Measurements from ENCODE around the gene GEMIN7.
A peak's percentile ranks its signal among the peaks of the same experiment; 100 is the strongest.
"Not testable (repeated sequence)": the region's sequence is repeated elsewhere in the genome, so short reads cannot be mapped to it uniquely, and the experiment has no call there.

The GEMIN7 gene

DNA sequence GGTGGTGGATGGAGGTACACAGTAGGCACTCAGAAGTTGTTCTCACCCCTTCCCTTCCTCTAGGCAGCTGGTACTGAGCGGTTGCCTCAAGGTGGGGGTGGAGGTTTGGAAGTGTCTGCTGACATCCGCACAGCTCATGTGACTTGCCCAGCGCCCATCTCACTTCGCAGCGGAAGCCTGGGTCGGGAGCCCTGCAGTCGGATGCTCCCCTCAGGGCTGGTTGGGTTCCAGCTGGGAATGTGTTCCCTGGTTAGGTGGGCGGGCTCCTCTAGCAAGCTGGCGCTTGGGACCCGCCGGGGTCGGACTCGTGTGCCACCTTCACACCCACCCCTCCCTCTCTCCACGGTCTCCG, 24.1 kb downstream of the GEMIN7 start:
- DNase-seq = peak in 27 of 56 donors; percentile 4 to 67 (median 26)

DNA sequence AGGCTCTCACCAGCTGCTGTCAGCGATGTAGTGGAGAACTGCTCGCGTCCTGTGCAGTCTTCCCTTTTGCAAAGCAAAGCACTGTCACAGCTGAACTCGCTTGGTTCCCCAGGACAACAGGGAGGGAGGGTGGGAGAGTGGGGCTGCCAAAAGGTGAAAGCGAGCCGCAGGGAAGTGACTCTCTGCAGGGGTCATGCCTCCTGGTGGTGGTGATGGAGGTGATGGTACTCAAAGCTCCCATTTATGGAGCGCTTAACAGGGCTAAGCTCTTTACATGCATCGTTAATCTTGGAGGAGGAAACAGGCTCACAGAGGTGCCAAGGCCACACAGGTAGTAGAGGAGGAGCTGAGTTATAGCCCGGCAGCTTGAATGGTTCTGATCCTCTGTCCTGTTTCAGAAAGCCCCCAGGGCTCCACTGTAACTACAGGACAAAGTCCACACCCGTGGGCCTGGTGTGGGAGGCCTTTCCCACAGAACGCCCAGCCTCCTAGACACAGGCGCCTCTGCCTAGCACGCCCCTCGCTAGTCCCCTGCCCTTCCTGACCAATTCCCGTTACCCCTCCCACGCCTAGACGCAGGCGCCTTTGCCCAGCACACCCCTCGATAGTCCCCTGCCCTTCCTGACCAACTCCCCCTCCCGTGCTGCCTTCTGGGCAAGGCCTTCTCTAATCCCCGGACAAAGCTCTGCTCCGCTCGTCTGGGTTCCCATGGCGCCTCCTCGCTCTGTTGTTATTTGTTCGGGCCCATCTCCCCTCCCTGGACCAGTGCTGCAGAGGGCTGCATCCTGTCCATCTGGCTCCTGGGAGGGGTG, 24.7 kb downstream of the GEMIN7 start:
- peak in 3 of 56 donors; percentile 4 to 21 (median 18) for DNase-seq

DNA sequence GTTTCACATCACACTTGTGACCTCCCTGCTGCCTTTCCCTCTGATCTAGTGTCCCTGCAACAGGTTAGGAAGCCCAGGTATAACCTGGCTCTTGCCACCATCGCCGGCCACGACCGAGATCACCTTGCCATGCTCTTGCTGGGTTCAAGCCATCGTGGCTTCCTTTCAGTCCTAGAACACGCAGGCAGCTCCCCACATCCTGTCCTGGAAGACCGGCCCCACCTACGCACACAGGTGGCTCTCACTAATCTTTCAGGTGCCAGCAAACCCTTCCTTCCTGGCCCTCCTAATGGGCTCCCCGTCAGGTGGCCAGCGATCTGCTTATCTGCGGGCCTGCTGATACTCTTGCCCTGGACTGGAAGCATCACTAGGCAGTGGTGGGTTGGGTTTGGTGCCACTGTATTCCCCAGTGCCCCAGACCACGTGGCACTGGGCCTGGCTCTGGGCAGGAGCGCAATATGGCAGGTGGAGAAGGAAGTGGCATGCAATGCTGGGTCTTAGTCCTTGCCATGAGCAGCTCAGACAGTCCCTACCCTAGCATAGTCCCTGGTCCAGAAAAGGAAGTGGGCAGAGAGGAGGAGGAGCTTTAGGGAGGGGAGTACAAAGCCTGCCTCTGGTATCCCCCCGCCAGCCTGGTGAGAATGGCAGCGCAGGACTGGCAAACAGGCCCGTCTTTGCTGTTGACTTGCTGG, 25.7 kb downstream of the GEMIN7 start:
- DNase-seq = no peak

DNA sequence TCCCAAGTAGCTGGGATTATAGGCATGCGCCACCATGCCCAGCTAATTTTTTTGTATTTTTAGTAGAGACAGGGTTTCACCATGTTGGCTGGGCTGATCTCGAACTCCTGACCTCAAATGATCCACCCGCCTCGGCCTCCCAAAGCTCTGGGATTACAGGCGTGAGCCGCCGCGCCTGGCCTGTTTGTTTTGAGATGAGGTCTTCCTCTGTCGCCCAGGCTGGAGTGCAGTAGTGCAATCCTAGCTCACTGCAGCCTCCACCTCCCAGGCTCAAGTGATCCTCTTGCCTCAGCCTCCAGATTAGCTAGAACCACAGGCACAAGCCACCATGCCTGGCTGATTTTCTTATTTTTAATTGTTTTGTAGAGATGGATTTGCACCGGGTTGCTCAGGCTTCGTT, 27.3 kb downstream of the GEMIN7 start:
- not testable (repeated sequence) for DNase-seq

DNA sequence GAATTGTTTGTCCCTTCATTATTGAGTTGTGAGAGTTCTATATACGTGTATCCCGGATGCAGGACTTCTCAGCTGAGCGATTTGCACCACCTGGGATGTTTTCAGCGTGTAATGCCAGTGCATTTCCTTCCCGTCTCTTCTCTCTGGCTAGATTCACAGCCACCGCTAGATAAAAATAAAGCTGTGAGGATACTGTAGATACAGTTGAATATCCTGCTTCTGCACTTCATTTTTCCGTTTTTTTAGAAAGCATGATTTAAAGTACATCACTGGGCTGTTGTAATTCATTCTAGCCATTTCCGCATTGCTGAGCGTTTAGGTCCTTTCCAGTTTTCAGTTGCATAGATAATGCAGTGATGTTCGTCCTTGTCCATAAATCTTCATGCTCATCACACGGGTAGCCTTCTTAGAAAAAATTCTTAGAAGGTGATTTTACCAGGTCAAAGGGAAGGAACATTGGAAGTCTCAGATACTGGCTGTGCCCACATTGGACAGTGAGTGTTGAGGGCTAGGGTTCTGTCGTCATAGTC, 28.6 kb downstream of the GEMIN7 start:
- no peak for DNase-seq

DNA sequence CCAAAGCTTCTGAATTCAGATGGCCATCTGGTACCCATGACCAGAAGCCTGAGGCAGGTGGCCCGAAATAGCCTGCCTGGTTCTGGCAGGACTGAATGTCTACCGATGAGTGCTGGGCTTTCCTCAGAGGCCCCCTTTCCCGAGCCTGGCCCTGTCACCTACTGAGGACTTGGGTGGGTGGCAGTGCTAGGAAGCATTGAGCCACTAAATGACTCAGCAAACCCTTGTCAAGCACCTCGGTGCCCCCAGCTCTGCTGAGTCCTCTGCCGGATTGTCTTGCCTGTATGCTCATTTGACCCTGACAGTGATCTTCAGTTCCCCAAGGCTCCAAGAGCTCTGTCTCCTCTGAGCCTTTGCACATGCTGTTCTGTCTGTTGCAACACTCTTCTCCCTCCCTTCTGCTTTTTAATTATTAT, 31.8 kb downstream of the GEMIN7 start:
- no peak for DNase-seq

DNA sequence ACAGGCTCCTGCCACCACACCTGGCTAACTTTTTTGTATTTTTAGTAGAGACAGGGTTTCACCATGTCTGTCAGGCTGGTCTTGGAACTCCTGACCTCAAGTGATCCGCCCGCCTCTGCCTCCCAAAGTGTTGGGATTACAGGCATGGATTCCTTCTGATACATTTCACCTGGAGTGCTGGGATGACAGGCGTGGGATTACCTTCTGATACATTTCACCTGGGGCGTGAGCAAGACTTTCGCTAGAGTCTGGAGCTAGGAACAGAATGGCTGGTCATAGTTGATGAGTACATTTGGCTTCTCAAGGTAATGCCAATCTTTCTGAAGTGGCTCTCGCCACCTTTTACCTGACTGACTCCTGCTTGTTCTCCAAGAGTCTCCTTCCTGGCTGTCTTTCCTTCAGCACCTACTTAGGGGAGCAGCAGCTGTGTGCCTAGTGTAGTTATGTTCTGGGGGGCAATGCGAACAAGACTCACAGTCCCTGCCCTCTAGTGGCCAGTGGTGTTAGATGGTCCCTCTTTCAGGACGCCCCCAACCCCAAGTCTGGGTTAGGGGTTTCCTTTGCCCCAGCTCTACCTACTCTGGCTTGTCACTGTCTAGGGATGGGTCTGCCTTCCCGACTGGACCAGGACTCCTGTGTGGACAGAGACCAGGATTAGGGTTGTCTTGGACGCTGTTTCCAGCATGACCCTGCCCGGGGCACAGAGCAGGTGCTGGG, 33.2 kb downstream of the GEMIN7 start:
- DNase-seq = no peak

DNA sequence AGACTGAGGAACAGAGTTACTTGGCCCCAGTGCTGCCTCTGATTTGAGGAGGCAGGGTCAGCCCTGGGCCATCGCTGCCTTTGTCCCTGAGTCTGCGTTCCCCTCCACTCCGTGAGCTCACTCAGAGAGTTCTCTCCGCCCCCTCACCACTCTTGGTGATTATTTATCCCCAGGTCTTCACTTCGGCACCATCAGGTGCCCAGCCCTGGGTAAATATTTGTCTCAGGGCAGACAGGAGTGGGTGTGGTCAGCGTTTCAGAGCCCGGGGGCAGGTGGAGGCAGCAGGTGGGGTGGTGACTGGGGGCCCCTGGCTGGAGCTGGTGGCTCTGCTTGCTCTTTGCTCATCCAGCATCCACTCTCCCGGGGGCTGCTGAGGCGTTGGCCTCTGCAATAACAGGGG, 34.6 kb downstream of the GEMIN7 start:
- DNase-seq = no peak

DNA sequence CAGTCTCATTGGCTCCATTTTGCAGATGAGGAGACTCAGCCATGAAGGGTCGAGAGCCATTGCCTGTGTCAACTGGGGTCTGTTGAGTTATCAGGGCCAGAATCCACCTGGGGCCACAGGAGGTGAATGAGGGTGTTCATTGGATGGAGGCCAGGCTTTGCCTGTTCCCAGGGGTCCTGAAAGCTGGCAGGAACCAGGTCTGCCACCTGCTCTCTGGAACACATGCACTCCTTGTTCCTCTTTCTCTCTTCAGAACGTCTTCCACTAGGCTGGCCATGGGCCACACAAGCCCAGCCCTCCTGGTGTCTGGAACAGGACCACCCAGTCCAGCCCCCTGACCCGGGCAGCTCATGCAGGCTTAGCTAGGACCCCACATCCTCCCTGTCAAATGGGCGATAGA, 35.1 kb downstream of the GEMIN7 start:
- DNase-seq = no peak

DNA sequence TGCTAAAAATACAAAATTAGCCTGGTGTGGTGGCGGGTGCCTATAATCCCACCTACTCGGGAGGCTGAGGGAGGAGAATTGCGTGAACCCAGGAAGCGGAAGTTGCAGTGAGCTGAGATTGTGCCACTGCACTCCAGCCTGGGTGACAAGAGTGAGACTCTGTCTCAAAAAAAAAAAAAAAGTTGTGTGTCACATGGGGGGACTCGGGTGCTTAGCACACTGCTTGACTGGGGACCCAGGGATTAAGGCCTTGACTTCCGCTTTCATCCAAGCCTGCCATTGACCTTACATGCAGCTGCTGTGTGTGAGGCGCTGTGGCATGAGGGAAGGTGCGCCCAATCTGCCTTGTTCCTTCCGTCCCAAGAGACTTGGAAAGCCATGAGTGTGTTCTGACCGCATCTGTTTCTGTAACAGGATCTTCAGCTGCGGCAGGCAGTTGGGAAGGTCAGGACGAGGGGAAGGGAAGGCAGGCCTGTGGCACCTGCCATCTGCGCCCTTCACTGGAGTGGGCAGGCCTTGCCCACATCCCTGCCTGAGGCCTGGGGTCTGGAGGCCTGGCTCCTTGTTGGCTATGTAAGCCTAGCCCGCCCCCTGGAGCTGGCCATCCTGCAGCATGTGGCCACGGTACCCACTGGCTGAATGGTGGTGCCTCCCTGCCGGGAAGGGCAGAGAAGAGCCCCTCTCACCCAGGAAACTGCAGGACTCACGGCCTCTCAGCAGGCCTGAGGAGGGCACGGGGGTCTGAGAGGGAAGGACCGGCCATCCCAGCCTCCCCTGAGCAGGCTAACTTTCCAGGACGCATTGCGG, 37.0 kb downstream of the GEMIN7 start:
- DNase-seq = no peak

DNA sequence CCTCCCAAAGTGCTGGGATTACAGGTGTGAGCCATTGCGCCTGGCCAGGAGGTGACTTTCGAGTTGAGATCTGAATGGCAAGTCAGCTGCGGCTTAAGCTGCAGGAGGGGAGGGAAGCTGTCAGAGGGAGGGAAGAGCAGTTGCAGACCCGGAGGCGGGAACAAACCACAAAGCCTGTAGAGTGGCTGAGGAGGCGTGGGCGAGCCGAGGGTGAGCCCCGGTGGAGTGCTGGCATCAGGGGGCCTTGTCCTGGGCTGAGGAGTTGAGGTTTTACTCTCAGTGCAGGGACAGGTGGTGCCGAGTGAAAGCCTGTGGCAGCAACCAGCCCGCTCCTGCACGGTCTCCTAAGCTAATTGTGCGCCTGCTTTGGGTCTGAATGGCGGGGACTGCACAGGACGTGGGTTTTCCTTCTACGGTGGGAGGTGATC, 38.1 kb downstream of the GEMIN7 start:
- DNase-seq = peak in 1 of 56 donors; percentile 3

DNA sequence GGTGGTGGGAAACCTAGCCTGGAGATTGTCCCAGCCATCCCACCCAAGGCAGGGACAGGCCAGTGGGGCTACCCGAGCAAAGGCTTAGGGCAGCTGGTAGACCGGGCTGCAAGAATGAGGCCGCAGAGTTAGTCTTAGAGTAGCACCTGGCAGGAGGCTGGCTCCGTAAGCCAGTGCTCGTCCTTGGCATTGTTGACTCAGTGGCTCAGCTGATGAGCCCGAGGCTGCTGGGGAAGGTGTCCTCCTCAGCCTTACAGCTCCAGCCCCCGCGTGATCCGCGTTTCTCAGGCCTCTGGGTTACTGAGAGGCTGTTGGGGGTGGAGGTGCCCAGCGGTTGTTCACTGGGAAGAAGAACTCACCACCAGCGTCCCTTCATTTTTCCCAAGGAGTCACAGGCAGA, 38.6 kb downstream of the GEMIN7 start:
- no peak for DNase-seq

DNA sequence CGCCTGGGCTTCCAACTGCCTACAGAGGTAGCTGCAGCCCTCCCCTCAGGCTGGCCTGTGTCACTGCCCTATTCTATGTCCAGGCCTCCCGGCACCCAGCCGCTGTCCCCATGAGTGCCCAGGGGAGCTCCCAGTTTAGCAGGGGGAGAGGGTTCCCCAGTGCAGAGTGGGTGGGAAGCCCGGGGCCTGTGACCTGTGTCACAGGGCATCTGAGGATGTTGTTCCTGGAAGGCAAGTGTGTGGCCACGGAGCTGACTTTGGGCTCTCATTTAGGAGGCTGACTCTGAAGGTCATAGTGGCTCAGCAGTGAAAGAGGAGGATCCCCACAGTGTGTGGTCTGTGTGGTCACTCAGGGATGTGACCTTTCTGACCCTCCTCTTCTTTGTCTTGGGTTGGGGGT, 39.0 kb downstream of the GEMIN7 start:
- no peak for DNase-seq

DNA sequence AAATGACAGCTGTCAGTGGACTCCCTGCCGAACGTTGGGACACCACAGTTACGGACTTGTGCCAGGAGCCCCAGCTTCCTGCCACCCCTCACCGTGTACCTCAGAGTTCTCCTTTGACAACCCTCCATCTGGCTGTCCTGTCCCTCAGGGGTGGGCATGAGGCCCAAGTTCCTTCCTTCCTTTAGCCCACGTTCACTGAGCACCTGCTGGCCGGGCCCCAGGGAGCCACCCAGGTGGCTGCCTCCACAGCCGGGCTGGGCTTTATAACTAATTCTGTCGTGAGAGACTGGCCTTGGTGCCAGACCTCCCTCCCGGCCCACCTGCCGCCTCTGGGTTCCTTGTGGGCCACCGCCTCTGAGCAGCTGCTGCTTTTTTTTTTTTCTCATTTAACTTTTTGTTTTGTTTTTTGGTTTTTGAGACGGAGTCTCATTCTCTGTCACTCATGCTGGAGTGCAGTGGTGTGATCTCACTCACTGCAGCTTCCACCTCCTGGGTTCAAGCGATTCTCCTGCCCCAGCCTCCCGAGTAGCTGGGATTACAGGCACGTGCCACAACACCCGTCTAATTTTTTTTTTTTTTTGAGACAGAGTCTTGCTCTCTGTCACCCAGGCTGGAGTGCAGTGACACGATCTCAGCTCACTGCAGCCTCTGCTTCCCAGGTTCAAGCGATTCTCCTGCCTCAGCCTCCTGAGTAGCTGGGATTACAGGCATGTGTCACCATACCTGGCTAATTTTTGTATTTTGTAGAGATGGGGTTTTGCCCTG, 39.7 kb downstream of the GEMIN7 start:
- DNase-seq = not testable (repeated sequence)

DNA sequence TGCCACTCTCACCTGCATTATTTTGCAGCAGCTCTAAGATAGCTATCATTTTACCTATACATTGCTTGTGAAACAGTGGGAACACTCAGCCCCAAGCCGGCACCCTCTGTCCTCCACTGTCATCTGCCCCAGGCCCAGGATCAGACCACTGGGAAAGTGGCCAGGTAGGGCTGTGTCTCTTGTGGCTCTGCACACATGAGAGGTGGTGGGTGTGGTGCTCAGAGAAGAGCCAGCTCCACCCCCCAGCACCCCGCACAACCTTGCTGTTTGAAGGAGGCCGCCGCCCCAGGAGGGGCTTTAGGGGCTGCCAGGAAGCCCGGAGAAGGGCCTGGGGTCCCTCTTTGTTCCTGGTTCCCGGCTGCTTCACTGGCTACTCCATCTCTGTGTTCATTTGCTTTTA, 40.5 kb downstream of the GEMIN7 start:
- DNase-seq = no peak

DNA sequence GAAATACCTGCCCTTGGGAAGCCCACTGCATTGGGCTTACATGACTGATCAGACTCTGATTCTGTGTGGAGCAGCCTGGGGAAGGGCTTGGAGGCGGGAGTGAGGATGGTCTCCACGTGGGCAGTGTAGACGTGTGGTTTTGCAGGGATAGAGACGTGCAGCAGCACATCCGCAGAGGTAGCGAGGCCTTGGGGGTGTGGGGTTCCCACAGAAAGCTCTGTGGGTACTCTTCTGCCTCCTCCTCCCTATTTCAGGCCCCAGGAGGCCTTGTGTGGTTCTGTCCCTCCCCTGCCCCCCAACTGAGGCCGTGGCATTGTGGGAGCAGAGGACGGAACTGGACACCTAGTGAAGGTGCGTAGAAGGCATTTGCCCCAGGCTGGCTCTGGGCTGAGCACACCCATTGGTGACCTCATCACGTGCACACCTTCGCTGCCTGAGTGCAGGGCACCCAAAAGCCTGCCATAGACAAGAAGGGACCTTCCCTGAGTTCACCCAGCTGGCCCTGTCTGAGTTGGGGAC, 42.8 kb downstream of the GEMIN7 start:
- no peak for DNase-seq

DNA sequence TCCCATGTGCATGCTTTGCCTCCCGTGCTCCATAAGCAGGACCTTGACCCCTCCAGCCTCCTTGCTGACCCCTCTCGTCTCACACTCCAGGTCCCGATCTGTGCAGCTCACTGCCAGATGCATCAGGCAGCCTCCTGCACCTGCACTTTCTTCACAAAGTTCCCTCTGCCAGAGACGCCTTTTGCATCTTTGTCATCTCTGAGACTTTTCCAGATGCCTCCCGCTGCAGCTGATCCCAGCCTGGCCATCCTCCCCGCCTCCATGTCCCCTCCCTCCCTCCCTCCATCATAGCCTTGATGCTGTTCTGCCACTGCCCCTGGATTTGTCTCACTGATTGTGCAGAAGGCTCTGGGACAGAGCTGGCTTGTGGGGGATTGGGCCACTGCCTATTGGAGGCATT, 43.8 kb downstream of the GEMIN7 start:
- no peak for DNase-seq

DNA sequence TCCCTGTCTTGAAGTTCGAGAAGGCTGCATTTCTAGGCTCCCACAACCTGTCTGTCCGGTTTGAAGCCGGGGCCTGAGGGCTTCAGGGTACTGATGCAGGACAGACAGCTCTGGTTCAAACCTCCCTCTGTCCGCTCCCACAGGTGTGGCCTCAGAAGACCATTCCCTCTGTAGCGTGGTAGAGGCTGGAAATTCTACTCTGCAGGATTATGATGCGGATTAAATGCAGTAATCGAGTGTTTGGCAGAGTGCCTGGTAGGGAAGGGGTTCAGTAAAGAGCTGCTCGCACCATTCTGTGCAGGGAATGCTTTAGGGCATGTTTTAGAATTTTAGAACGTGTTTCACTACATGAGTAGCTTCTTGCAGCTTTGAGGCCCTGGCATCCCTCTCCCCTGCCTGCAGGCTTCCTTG, 44.4 kb downstream of the GEMIN7 start:
- no peak for DNase-seq

DNA sequence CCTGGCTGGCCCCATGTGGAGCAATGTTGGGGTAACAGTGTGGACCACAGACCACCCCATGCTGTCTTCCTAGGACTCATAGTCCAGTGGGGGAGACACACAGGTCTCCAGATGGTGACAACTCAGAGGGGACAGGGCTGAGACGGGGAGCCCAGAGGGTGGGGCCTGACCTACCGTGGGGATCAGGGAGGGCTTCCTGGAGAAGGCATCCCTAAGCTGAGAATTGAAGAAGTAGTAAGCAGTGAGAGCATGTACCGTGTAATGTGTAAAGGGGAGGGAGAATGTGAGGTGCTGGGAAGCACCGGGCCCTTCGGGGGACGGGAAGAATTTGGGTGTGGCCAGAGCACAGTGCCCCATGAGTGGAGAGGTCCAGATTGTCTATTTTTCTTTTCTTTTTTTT, 45.0 kb downstream of the GEMIN7 start:
- DNase-seq = no peak

DNA sequence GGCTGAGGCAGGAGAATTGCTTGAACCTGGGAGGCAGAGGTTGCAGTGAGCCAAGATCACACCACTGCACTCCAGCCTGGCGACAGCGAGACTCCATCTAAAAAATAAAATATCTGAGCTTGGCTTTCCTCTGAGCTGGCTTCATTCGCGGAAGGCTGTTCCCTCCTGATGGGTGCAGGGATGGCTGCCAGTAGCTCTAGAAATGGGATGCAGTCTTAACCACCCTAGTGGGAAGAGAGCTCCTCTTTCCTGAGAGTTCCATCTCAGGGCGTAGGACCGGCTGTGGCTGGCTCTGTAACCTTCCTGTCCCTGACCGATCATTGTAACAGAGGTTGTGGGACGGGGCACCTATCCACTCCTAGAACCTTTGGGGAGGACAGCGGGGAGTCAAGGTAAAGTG, 46.3 kb downstream of the GEMIN7 start:
- no peak for DNase-seq

Measured in nucleus accumbens (tissue), 56 donors.